ENCODE results near the gene STPG3. TPM values are rescaled to one million over a fixed set of nuclear protein-coding genes. Genes with fewer than 3 reads are reported as not detected.

Gene STPG3
- total and polyA plus RNA-seq, 2 experiments from 2014 or later = not detected

DNA sequence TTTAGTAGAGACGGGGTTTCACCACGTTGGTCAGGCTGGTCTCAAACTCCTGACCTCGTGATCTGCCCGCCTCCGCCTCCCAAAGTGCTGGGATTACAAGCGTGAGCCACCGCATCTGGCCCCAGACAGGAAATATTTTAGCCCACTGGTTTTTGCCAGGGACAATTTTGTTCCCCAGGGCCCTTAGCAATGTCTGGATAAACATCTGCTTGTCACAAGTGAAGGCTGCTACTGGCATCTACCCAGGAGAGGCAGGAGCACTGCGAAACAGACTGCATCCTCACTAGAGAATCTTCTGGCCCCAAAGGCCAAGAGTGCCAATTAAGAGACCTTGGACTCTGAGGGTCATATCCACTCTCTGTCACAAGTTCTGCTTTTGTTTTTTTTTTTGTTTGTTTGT, 48.1 kb upstream of the STPG3 start:
- H4K20me1 ChIP-seq (replicated peaks; ENCODE audit: insufficient read depth) = peaks cover 14% of the 10 kb centered on the region
- no peak overlapping the region for H3K27ac Mint-ChIP-seq
- DNase-seq (ENCODE audit: low spot score) = no peak
- H3K27me3 Mint-ChIP-seq (ENCODE audit: insufficient read depth, low read depth, poor library complexity) = peaks cover 22% of the 10 kb centered on the region
- no peak overlapping the region for H3K4me3 ChIP-seq
- ATAC-seq = no peak
- H3K4me1 ChIP-seq (ENCODE audit: insufficient read depth) = peaks cover 30% of the 10 kb centered on the region
- no peaks in the 10 kb centered on the region for H3K9me3 Mint-ChIP-seq
- H3F3A ChIP-seq (replicated peaks; ENCODE audit: low read depth) = peaks cover 21% of the 10 kb centered on the region; the same call in 1 of the 2 replicates
- peaks cover 15% of the 10 kb centered on the region for H3K36me3 Mint-ChIP-seq (ENCODE audit: low read depth)
- TF ChIP-seq ZNF331 (CRISPR knock-in tag; IDR thresholded peaks at IDR 0.05; ENCODE audit: low read depth) (no peak), CREB1 (CRISPR knock-in tag; IDR thresholded peaks at IDR 0.05; ENCODE audit: low read depth) (no peak), ETS1 (IDR thresholded peaks at IDR 0.05) (no peak), POLR2AphosphoS5 (IDR thresholded peaks at IDR 0.05; ENCODE audit: low read depth) (no peak), REST (IDR thresholded peaks at IDR 0.05; ENCODE audit: unreplicated experiment) (no peak), STAT1 (IDR thresholded peaks at IDR 0.05; ENCODE audit: unreplicated experiment) (no peak), ZNF114 (CRISPR knock-in tag; IDR thresholded peaks at IDR 0.05) (no peak), EZH2phosphoT487 (IDR thresholded peaks at IDR 0.05; ENCODE audit: unreplicated experiment) (no peak), JUNB (IDR thresholded peaks at IDR 0.05; ENCODE audit: unreplicated experiment) (no peak), EZH2 (IDR thresholded peaks at IDR 0.05; ENCODE audit: low read depth, unreplicated experiment) (no peak), CTCF (conservative IDR thresholded peaks at IDR 0.05; ENCODE audit: low read depth in 2 of 2) (no peak), NANOG (IDR thresholded peaks at IDR 0.05; ENCODE audit: borderline replicate concordance) (no peak)
- TF ChIP-seq, protein P1, sequence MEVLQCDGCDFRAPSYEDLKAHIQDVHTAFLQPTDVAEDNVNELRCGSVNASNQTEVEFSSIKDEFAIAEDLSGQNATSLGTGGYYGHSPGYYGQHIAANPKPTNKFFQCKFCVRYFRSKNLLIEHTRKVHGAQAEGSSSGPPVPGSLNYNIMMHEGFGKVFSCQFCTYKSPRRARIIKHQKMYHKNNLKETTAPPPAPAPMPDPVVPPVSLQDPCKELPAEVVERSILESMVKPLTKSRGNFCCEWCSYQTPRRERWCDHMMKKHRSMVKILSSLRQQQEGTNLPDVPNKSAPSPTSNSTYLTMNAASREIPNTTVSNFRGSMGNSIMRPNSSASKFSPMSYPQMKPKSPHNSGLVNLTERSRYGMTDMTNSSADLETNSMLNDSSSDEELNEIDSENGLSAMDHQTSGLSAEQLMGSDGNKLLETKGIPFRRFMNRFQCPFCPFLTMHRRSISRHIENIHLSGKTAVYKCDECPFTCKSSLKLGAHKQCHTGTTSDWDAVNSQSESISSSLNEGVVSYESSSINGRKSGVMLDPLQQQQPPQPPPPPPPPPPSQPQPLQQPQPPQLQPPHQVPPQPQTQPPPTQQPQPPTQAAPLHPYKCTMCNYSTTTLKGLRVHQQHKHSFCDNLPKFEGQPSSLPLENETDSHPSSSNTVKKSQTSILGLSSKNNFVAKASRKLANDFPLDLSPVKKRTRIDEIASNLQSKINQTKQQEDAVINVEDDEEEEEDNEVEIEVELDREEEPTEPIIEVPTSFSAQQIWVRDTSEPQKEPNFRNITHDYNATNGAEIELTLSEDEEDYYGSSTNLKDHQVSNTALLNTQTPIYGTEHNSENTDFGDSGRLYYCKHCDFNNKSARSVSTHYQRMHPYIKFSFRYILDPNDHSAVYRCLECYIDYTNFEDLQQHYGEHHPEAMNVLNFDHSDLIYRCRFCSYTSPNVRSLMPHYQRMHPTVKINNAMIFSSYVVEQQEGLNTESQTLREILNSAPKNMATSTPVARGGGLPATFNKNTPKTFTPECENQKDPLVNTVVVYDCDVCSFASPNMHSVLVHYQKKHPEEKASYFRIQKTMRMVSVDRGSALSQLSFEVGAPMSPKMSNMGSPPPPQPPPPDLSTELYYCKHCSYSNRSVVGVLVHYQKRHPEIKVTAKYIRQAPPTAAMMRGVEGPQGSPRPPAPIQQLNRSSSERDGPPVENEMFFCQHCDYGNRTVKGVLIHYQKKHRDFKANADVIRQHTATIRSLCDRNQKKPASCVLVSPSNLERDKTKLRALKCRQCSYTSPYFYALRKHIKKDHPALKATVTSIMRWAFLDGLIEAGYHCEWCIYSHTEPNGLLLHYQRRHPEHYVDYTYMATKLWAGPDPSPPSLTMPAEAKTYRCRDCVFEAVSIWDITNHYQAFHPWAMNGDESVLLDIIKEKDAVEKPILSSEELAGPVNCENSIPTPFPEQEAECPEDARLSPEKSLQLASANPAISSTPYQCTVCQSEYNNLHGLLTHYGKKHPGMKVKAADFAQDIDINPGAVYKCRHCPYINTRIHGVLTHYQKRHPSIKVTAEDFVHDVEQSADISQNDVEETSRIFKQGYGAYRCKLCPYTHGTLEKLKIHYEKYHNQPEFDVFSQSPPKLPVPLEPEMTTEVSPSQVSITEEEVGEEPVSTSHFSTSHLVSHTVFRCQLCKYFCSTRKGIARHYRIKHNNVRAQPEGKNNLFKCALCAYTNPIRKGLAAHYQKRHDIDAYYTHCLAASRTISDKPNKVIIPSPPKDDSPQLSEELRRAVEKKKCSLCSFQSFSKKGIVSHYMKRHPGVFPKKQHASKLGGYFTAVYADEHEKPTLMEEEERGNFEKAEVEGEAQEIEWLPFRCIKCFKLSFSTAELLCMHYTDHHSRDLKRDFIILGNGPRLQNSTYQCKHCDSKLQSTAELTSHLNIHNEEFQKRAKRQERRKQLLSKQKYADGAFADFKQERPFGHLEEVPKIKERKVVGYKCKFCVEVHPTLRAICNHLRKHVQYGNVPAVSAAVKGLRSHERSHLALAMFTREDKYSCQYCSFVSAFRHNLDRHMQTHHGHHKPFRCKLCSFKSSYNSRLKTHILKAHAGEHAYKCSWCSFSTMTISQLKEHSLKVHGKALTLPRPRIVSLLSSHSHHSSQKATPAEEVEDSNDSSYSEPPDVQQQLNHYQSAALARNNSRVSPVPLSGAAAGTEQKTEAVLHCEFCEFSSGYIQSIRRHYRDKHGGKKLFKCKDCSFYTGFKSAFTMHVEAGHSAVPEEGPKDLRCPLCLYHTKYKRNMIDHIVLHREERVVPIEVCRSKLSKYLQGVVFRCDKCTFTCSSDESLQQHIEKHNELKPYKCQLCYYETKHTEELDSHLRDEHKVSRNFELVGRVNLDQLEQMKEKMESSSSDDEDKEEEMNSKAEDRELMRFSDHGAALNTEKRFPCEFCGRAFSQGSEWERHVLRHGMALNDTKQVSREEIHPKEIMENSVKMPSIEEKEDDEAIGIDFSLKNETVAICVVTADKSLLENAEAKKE (CRISPR knock-in tag; IDR thresholded peaks at IDR 0.05) = no peak
- peaks cover 39% of the 10 kb centered on the region for H3K4me1 Mint-ChIP-seq
- H3K36me3 ChIP-seq (ENCODE audit: insufficient read depth) = no peaks in the 10 kb centered on the region
- no peak overlapping the region for H3K27ac ChIP-seq (ENCODE audit: low read depth)
- H3K79me2 ChIP-seq (replicated peaks; ENCODE audit: insufficient read depth) = peaks cover 60% of the 10 kb centered on the region
- no peaks in the 10 kb centered on the region for H3K9me2 ChIP-seq (ENCODE audit: insufficient read depth)
- H3K4me3 Mint-ChIP-seq = no peak overlapping the region
- no peak overlapping the region for H3K4me2 ChIP-seq
- H3K27me3 ChIP-seq (ENCODE audit: insufficient read depth) = no peaks in the 10 kb centered on the region
- no peak overlapping the region for H2AFZ ChIP-seq

Measured in GM23338 (cell line).